ENCODE data around the gene GRIA1. TPM values are rescaled to one million over a fixed set of nuclear protein-coding genes. Genes with fewer than 3 reads are reported as not detected.

Gene GRIA1
- total RNA-seq, 1 donor from 2014 or later = not detected

- intact Hi-C loops (cut with DNase I) = no loop called here
- ATAC-seq (no peak), DNase-seq (ENCODE audit: missing footprints) (no peak)
These were observed 255.4 kb downstream of the GRIA1 start for GRCh38 chr5:153745778-153746395.

DNA sequence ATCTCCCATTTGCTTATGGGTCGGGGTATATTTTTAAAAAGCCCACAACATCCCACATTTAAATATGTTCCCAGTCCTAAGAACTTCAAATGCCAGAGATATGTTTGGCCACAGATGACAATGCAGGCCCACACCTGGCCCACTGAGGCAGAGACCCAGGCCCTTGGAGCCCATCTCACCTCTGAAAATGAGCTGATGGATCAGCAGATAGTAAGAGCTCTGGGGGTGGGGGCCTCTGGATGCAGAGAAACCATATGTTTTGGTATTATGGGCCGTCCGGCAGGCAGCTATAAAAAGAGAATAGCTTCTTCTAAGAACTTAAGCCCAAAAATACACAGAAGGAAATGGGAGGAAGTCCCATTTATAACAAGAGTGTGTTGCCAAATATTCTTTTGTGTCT is 256.0 kb downstream of the GRIA1 start:
- no peak for ATAC-seq
- intact Hi-C loops (cut with DNase I) = no loop called here
- no peak for DNase-seq (ENCODE audit: missing footprints)

DNA sequence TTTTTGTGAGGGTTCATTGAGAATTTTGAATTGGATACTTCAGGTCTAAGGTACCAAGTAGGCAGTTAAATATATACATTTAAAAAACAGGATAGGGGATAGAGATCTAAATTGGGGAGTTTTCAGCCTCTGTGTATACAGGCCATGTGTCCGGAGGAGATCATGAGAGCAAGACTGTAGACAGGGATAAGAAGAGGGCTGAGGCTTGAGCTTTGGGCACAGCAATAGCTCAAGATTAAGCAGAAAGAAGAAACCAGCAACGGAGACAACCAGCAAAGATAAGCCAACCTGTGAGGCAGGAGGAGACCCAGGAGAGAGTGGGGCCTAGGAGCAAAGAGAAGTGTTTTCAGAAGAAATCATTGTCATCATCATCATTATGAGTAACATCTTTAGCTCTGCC is 258.4 kb downstream of the GRIA1 start:
- no peak for ATAC-seq
- intact Hi-C loops (cut with DNase I) = no loop called here
- DNase-seq (ENCODE audit: missing footprints) = no peak

DNA sequence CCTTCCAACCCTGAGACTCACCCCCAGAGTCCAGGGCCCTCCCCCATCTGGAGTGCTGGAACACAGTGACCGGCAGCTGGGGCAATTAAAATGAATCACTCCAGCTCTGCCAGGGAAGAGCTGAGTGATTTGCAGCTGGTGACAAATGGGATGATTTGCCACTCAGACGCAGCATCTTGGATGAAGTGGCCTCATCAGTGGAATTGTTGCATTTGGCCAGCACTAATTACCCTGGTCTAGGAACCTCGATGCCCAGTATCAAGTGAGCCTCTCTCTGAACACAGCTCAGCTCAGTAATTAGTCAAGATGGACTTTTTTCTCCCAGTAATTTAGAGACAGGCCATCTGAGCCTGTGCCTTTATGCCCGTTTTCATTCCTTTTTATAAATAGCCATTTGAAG is 259.5 kb downstream of the GRIA1 start:
- intact Hi-C loops (cut with DNase I) = no loop called here

GRCh38 chr5:153751251-153751650 is 260.8 kb downstream of the GRIA1 start:
- ATAC-seq (no peak), DNase-seq (ENCODE audit: missing footprints) (no peak)
- intact Hi-C loops (cut with DNase I) = no loop called here

More for the DNA sequence above, 259.5 kb downstream of the GRIA1 start:
- DNase-seq (ENCODE audit: missing footprints) (no peak), ATAC-seq (no peak)

DNA sequence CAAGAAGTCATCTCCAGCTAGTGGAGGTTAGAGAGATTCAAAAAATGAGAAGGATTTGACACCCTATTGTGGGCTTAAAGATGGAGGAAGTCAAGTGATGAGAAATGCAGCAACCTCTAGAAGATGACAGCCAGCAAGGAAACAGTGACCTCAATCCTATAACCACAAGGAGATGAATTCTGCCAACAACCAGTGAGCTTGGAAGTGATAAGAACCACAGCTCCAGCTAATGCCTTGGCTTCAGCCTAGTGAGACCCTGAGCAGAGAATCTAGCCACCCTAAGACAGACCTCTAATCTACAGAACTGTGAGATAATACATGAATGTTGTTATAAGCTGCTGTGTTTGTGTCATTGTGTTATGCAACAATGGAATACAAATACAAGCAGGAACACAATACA is 262.4 kb downstream of the GRIA1 start:
- intact Hi-C loops (cut with DNase I) = no loop called here
- DNase-seq (ENCODE audit: missing footprints) = no peak
- ATAC-seq = no peak

- ATAC-seq = no peak
- intact Hi-C loops (cut with DNase I) = no loop called here
- no peak for DNase-seq (ENCODE audit: missing footprints)
These were observed 263.4 kb downstream of the GRIA1 start for GRCh38 chr5:153753645-153754432.

- intact Hi-C loops (cut with DNase I) = no loop called here
- ATAC-seq = no peak
- no peak for DNase-seq (ENCODE audit: missing footprints)
These were observed 265.5 kb downstream of the GRIA1 start for GRCh38 chr5:153755913-153756500.

GRCh38 chr5:153756540-153756939 is 266.1 kb downstream of the GRIA1 start:
- no peak for ATAC-seq

GRCh38 chr5:153765987-153766386 is 275.5 kb downstream of the GRIA1 start:
- ATAC-seq (no peak), DNase-seq (ENCODE audit: missing footprints) (no peak)
- intact Hi-C loops (cut with DNase I) = no loop called here

More at GRCh38 chr5:153756540-153756939, 266.1 kb downstream of the GRIA1 start:
- DNase-seq (ENCODE audit: missing footprints) = no peak
- intact Hi-C loops (cut with DNase I) = no loop called here

GRCh38 chr5:153767221-153768188 is 277.0 kb downstream of the GRIA1 start:
- intact Hi-C loops (cut with DNase I) = no loop called here
- no peak for DNase-seq (ENCODE audit: missing footprints)
- no peak for ATAC-seq

GRCh38 chr5:153770066-153770465 is 279.6 kb downstream of the GRIA1 start:
- intact Hi-C loops (cut with DNase I) = no loop called here
- DNase-seq (ENCODE audit: missing footprints) (no peak), ATAC-seq (no peak)

- ATAC-seq (no peak), DNase-seq (ENCODE audit: missing footprints) (no peak)
- intact Hi-C loops (cut with DNase I) = no loop called here
These were observed 284.2 kb downstream of the GRIA1 start for GRCh38 chr5:153774686-153775085.

DNA sequence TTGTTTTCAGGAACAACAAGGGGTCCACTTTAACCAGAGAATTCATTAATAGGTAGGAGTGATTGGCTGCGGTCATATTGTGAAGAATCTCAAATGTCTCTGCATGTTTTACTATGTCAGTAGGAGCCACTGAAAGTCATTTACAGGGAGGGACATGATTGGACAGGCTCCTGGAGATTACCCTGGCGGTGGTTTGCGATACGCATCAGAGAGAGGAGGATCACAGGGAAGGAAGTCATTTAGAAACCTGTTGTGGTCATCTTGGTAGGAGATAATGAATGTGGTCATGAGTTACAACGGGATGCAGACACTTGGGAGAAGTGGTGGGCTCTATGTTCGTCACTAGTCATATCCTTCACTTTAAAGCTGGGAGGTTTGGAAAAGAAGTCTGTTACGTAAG is 285.5 kb downstream of the GRIA1 start:
- intact Hi-C loops (cut with DNase I) = no loop called here
- ATAC-seq (no peak), DNase-seq (ENCODE audit: missing footprints) (no peak)

DNA sequence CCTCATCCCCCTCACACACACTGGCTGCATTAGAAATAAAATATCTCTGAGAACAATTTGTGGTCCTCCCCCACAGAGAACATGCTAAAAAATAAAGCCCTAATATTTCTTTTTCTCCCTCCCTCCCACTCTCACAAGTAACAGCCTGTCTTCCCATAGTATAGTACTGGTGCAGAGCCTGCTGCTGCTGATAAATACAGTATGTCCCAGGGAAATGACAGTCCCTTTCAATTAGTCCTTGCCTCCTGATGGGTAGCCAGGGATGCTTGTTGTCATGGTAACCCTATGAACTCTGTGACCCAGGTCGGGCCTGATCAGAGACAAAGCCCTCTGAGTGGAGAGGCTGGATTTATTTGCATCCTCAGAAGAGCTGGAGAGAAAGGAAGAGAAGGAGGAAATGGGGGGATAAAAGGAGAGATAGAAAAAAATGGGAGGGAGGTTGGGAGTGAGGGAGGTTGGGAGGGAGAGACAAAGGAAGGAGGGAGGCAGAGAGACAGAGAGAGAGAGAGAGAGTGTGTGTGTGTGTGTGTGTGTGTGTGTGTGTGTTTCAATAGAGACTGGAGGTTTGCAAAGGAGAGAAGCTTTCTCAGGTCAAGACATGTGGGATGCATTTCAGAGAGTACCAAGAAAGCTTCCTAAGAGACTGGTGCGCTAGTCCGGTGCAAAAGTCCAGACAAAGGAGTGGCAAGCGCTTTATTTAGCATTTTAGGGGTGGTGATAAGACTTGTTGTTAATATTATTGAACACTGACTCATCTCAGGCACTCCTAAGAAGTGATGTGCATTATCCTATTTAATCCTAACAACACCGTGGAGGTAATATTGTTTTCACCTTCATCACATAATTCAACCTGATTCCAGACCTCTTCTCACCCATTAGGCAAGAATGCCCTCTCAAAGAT is 287.5 kb downstream of the GRIA1 start:
- ATAC-seq = no peak
- intact Hi-C loops (cut with DNase I) = no loop called here
- DNase-seq (ENCODE audit: missing footprints) = no peak

DNA sequence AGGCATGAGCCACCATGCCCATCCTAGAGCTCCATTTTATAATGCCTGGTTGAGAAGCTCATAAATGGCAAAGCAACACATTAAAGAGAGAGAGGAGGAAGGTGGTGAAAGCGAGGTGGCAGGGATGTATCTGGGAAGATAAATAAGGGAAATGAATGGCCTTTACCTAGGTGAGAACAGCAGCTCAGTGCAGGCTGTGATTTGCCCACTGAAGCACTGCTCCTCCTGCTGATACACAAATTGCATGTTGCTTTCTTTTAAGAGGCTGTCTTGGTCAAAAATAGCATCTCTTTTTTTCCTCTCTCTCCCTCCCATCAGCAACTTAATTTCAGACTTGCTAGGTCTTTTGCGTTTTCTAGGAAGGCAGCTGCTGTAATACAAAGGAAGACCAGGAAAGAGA is 289.4 kb downstream of the GRIA1 start:
- ATAC-seq (no peak), DNase-seq (ENCODE audit: missing footprints) (no peak)
- intact Hi-C loops (cut with DNase I) = no loop called here

- ATAC-seq (no peak), DNase-seq (ENCODE audit: missing footprints) (no peak)
- intact Hi-C loops (cut with DNase I) = no loop called here
These were observed 290.6 kb downstream of the GRIA1 start for GRCh38 chr5:153780876-153781705.
